Skeletal muscle cell (primary cell): Measurements from ENCODE around the gene DUSP8.

ENCODE experiments used
- DNase-seq: peaks from one replicate; pipeline ENCODE4 v3.0.0-alpha.2; 2010; ENCODE audit warnings: low read depth
- H3K4me3 ChIP-seq: 2 replicates; pipeline ENCODE4 v1.5.1; 2011; ENCODE audit warnings: low read depth, mild to moderate bottlenecking, control low read depth, low read length, moderate library complexity

Gene DUSP8

DNA sequence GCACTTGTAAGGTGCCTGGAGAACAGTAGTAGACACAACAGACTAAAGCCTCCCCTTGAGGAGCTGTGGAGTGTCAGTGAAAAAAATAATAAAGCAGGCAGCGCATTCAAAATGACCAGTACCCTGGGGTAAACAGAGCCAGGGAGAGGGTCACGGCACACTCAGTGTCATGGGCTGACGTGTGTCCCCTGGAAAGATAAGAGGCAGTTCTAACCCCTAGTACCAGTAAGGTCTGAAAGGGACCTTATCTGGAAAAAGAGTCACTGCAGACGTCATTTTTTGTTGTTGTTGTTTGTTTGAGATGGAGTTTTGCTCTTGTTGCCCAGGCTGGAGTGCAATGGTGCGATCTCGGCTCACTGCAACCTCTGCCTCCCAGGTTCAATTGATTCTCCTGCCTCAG lies 32.0 kb downstream of the DUSP8 start:
- no peak overlapping the region for H3K4me3 ChIP-seq
- DNase-seq = no peak

DNA sequence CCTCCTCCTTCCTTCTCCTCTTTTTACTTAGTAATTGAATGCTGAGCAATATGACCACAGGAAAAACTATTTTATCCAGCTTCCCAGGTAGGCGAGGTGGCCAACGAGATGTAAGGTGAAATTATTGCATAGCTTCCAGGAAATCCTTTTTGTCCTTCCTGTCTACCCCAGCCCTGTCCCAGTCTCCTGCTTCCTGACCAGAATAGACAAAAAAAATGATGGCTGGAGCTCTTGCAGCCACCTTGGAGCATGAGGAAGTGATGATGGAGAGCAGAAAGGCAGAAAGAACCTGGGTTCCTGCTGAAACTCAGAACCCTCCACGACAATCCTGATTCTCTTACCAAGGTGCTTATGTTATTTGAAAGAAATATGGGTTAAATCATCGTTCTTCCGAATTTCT lies 33.9 kb downstream of the DUSP8 start:
- H3K4me3 ChIP-seq = no peak overlapping the region

DNA sequence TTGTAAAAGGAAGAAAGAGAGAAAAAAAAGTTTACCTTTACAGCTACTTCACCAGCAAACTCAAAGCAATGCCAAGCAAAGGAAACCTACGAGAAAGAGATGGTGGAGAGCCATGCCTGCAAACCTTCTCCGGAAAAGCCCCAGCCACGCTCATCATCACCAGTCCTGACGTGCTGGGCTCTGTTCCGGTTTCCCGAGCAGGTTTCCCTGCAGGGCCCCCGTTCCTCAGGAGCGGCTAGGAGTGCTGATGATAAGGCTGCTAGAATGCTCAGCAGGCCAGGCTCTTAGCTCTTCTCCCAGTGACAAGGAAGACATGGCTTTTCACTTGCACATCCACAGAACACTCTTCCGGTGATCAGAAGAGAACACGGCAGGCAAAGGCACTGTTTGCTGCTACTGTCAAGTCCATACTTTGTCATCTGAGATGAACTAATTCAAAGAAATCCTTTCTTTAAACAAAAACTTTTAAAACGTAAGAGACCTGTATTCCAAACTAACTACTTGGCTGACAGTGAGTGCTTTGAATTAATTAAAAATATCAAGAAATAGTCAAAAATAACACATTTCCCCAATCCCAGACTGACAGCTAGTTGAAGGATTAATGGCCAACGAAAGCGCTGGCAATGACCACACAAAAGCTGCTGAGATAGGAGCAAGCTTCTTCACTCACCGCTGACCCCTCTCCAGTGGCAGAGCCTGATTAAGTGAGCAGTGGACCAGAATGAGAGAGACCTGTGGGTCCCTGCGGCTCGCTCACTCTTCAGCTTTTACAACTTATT lies 35.8 kb downstream of the DUSP8 start:
- no peak for DNase-seq
- no peak overlapping the region for H3K4me3 ChIP-seq

More for the DNA sequence above, 33.9 kb downstream of the DUSP8 start:
- DNase-seq = no peak

DNA sequence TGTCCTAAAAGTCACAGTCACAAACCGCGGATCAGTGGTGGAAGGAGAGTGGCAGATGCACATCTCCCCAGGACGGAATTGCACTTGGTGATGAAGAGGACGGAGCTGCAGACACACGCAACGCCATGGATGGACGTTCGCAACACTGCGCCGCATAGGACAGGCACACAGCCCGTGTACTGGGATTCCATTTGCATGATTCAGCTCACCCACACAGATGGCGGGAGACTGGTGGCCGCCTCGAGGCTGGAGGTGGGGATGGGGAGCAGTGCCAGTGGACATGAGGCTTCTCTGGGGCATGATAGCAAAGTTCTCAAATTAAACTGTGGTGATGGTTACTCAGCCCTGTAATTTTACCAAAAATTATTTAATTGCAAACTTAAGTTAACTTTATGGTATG lies 37.4 kb downstream of the DUSP8 start:
- no peak for DNase-seq
- H3K4me3 ChIP-seq = no peak overlapping the region

DNA sequence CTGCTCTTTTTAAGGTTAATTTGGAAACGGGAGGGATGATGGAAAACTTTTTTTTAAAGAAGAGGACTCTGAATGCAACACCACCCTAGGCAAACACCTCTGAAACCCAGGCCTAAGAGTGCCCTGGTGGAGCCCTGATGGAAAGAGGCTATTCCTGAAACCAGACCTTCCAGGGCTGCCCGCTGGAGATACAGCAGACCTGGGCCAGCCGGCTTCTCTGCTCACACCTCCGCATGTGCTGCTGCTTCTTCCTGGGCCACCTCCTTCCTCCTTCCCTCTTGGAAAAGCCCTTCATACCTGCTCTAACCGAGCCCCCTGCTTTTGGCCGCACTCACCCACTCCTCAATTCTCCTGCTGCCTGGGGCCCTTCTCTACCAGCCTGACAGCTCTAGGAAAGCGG lies 37.9 kb downstream of the DUSP8 start:
- H3K4me3 ChIP-seq = no peak overlapping the region

DNA sequence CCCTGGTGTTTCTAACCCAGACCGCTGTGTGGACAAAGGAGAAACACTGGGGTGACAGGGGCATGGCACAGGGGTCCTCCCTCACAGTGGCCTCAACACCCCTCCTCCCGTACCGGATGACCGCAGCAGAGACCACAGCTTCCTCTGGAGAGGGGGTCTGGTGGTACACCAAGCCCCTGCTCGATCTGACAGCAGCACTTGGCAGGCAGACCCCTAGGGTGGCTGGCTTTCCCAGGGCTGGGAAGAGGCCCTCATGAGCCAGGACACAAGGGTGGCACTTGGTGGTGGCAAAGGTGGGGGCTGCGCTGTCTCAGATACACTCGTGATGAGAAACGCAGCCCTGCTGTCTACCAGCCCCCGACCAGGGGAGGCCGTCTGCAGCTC lies 38.7 kb downstream of the DUSP8 start:
- no peak overlapping the region for H3K4me3 ChIP-seq
- DNase-seq = no peak

More for the DNA sequence above, 37.9 kb downstream of the DUSP8 start:
- DNase-seq = no peak

DNA sequence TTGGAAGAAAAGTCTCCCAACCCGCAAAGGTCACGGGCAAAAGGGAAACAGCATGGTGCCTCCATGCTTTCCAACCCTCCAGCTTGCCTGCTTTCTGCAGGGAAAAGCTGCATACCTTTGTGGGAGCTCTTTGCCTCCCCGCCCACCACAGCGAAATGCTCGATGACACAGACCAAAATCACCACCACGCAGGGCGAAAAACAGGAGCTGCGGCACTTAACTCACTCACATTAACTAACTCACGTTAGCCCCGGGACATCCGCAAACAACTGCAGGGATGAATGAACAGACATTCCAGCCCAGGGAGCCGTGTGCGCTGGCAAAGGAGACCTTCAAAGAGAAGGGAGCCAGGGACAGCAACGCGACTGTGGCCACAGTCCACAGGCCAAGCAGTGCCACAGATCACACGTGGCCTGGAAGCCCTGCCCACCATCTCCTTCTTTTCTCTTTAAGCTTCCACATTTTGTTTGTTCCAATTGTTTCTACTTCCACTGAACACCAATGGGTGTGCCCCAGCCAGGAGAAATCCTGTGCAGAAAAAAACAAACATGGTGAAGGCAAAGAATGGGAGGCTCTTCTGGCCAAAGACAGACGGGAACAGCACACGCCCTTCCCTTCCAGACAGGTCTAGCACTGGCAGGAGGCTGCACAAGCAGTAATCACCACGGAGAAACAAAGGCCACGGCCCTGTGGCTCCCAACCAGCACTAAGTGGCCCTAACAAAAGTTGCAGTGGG lies 39.3 kb downstream of the DUSP8 start:
- H3K4me3 ChIP-seq = no peak overlapping the region
- DNase-seq = no peak

DNA sequence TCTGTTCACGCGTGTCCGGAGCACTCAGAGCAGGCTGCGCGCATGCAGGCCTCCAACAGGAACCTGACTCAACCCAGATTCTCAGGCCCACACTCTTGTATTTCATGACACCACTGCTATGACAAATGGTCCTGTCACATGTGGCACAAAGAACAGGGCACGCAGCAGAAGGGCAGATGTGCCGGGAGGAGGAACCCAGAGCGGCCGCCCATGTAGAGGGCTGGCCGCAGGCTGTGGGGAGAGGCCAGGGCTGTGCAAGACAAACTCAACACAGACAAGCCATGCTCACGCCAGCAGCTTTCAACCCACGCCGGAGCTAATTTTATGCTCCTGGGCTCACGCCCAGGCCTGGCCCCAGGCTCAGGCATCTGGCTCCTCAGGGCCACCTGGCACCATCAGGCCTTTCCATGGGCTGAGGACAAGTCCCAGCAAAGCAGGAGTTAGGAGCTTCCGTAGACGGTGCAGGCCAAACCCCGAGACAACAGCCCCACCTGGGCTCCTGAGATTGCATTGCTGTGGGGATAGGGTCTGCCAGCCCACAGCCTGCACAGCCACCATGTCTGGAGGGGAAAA lies 40.0 kb downstream of the DUSP8 start:
- no peak for DNase-seq
- H3K4me3 ChIP-seq = no peak overlapping the region

DNA sequence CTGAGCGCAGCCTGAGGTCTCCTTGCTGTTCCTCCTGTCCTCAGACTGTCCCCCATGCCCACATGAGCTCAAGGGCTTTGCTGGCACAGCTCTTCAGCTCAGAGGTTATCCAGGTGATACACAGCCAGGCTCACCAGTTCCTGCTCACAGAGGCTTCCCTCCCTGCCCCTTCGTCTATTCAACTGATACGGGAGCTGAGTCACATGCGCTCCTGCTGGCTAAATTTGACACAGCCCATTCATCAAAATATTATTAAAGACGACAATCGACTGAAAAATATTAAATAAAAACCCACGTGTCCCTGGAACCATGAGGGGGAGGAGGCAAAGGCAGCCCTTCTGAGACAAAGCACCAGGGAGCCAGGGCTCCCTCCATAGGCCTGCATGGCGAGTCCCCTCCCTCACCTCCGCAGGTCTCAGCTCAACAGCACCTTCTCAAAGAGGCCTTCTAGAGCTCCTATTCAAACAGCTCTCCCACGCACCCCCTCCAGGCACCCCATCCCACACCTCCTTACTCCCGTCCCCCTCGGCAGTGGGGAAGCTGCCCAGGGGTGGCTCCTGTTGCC lies 40.5 kb downstream of the DUSP8 start:
- DNase-seq = no peak
- no peak overlapping the region for H3K4me3 ChIP-seq

DNA sequence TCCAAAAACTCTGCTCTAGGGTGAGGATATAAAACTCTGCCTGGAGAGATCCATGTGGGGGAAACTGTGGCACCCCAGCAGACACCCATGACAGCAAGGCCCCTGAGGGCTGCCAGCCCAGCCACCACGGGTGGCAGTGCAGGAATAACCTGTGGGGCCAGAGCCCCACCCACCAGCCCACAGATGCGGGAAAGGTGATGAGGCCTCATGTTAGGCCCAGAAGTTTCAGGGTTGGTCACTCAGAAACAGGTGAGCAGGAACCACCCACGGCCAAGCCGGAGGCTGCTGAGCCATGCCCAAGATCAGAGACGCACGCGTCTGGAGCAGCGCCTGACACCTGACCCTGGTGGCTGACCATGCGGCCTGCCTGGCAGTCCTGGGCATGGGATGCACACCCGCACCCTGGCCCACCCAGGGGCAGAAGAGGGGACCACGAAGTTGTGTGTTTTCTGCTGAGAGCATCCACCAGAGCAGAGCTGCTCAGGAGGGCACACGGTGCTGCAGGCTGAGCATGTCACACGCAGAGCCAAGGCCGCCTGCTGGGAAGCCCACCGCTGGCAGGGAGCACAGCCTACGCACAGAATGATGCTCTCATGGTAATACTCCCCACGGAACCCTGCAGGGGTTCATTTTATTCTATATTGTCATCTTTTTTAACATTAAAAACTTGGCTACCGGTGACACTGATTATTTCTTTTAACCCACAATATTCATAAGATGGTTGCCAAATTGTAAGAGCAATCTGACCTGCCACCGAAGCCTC lies 41.2 kb downstream of the DUSP8 start:
- H3K4me3 ChIP-seq = no peak overlapping the region
- DNase-seq = no peak

DNA sequence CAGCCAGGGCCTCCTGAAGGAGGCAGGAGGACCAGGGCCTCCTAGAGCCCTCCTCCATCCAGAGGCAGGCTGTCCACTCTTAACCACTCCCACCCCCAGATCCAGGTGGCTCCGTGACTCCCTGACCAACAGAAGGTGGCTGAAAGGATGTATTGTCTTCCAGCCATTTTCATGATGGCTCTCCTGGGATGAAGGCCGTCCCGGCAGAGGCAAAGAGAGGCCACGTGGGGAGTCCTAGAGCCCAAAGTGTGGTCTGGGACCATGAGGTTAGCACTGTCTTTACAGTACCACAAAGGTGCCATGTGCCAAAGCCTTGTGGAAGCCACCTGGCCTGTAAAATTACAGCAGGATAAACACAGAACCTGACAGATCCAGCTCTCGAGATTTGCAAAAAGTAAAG lies 42.3 kb downstream of the DUSP8 start:
- DNase-seq = no peak
- no peak overlapping the region for H3K4me3 ChIP-seq

DNA sequence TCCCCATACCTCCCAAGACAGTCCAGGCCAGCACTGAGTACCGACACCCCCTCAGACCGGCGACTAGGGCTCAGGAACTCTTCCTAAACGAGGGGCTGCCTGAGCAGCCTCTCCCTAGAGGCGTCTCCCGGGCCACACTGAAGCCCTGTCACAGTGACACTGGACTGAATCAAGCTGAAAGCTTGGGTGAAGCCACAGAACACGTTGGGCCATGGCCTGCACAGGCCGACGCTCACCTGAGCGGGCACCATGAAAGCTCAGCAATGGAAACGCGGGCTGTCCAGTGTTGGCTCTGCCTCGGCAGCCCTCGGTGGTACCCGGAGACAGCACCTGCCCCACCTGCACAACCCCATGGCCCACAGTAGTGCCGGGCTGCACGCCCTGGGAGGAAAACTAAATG lies 42.8 kb downstream of the DUSP8 start:
- H3K4me3 ChIP-seq = no peak overlapping the region

DNA sequence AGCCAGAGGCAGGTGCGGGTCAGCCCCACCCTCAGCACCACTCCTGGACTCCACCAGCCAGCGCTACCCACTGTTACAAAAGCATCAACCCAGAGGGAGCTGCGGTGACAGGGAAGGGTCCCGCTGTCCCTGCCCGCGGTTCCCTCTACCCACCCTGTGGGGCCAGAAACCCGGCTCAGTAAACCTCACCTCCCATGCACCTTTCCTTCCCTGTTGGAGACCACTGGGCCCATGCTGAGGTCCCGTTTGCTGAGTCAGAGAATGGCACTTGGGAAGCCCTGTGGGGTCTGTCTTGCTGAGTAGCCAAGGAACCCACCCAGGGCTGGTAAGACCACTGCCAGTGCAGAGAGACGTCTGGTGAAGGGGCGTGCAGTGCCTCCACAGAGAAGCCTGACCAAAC lies 43.4 kb downstream of the DUSP8 start:
- no peak for DNase-seq
- no peak overlapping the region for H3K4me3 ChIP-seq

More for the DNA sequence above, 42.8 kb downstream of the DUSP8 start:
- no peak for DNase-seq

DNA sequence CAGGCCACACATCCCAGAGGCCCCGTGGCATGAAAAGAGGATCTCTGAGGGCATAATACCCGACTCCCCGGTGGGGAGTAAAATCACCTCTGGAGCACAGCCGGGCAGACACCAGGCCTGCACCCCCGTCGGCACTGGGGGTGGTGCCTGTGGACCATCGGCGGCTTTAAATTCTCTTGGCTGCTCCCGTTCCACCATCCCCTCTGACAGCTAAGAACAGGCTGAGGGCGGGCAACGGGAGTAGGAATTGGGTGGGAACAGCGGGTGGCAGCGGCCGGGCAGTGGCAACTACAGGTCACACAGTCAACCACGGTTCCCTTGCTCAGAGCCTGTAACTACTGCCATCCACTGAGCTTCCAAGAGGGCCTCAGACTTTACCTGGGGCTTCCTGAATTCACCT lies 45.3 kb downstream of the DUSP8 start:
- H3K4me3 ChIP-seq = no peak overlapping the region
- no peak for DNase-seq

DNA sequence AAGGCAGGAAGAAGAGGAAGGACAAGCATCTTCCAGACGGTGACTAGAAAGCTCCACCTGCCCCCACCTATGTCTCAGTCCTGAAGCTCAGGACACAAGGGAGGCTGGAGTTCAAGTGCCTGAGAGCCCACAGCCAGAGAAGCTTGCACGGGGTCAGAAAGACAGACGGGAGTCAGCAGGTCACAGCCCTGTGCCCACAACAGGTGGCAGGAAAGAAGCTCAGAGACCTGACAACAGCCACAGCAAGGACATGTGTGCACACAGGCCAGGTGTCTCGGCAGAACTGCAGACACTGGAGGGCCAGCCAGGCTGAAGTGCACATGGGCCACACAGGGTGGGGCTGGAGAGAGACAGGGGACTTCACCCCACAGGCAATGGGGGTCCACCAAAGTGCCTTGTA lies 48.3 kb downstream of the DUSP8 start:
- no peak overlapping the region for H3K4me3 ChIP-seq
- DNase-seq = no peak

DNA sequence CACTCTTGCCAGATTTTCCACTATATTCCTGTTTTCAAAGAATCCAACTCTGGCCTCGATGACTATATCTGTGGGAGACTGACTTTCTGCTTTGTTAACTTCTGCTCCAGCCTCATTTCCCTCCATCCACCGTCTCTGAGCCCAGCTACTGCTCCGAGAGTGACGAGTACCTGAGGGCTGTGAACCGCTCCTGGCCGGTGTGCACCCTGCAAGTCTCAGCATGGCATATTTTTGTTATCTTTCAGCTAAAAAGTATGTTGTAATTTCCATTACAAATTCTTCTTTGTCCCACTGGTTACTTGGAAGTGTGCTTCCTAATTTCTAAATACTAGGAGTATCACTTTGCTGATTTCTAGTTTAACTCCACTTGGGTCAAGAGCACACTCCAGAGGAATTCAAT lies 49.0 kb downstream of the DUSP8 start:
- no peak for DNase-seq
- H3K4me3 ChIP-seq = no peak overlapping the region

DNA sequence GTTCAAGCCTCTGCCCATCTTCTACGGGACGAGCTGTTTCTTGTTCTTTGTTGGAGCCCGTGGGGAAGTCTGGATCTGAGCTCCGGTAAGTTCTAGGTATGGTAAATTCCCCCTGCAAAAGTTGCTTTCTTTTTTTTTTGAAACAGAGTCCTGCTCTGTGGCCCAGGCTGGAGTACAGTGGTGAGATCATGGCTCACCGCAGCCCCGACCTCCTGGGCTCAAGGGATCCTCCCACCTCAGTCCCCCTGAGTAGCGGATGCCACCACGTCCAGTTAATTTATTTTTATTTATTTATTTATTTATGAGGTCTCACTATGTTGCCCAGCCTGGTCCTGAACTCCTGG lies 50.0 kb downstream of the DUSP8 start:
- H3K4me3 ChIP-seq = no peak overlapping the region
- no peak for DNase-seq

DNA sequence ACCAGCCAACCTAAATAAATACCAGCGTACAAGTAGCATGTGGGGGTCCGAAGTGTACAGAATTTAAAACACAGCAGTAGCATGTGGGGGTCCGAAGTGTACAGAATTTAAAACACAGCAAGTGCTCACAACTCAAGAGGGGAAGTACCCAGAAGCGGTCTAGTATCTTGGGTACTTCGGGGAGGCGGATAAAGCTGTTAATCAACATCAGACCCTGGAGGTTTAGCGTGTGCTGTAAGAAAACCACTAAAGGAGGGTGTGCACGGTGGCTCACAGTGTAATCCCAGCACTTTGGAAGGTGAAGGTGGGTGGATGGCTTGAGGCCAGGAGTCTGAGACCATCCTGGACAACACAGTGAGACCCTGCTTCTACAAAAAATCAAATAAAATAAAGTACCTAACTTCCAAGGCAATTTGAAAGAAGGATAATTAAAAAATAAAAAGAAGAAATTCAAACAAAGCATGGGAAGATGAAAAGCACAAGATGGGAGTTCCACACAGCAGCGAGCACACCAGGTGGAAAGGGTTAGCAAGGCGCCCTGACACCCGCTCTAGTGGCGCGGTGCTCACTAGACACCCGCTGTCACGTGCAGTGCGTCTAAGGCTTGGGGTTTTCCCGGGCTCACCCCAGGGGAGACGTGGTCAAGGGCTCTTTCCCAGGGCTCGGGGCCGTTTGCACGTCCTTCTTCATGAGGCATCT lies 50.5 kb downstream of the DUSP8 start:
- no peak for DNase-seq
- no peak overlapping the region for H3K4me3 ChIP-seq

DNA sequence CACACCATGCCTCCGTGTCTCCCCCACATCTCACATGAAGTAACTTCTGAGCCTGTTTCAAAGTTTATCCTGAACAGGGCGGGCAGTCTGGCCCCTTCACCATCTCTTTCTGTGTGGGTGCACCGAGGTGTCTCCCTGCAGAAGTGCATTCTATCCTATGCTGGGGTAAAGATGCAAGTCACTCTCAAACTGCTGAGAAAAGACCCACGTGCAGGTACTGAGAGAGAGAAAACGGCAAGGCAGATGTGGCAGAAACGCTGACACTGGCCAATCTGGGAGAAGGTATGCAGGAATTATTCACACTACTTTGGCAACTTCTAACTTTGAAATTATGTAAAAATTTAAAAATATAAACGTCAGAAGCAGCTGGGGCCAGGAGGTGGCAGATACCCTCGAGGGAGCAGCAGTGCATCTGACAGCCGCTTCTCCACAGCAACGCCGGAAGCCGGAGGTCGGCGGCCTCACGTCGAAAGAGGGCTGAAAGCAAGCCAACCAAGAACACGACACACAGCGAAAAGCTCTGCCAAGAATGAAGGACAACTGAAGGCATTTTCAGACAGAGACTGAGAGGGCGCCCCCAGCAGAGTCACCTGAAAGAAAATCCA lies 51.3 kb downstream of the DUSP8 start:
- no peak overlapping the region for H3K4me3 ChIP-seq
- DNase-seq = no peak
